Iris pigment epithelial cell (primary cell): ENCODE data around the gene RASGEF1B.
A peak's percentile ranks its signal among the peaks of the same experiment; 100 is the strongest.

ENCODE experiments used
- DNase-seq: peaks from one replicate; pipeline ENCODE4 v3.0.0-alpha.2; 2011; ENCODE audit warnings: low read depth

Gene RASGEF1B

DNA sequence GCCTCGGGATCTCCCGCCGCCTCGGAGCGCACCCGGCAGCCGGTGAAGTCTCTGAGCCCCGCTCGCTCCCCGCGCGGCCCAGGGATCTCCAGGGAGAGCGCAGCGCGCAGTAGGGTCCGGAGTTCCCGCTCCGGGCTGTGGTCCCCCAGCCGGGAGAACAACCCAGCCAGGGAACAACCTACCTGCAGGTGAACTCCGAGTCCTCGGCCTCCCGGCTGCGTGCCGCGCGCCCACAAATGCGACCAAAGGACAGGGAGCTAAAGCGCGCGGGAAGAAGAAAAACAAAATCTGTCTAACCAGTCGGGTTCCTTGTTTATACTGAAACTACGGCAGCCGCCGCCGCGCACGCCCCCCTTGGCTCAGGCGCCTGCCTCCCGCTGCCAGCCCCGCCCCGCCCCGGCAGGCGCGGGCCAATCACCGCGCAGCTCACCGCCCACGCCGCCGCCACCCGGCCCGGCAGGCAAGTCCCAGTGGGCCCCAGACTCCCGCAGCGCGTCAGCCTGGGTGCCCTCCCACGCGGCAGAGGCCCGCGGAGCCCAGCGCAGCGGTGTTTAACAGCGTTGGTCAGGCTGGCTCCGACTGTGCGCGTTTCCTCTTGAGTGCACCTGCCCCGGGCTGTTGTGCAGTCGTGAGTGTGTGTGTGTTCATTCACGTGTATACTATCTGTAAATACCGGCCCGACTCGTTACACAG, at the start of gene RASGEF1B:
Gene RASGEF1B (minus strand): TSS at position 320 of the 693 bp plus-strand sequence. CDS start 12,399 bp downstream, outside the sequence.
- peak; percentile 72 for DNase-seq

DNA sequence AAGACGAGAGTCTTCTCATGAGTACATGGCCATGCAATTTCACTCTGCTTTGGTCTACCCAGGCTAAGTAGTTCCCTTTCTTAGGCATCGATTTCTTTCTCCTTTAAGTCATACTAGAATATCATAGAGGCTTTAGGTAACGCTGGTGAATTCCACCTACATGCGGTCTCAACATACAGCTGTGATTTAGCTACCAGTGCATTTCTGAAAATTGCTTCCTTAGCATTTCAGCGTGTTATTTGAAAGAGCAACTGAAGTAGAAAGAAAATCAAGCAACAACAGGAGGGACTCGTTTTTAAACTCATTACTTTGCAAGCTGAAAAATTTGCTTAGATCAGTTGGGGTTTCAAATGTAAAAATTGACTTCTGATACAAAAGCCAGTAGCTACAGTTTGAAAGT, 48.1 kb upstream of the RASGEF1B start:
- no peak for DNase-seq

DNA sequence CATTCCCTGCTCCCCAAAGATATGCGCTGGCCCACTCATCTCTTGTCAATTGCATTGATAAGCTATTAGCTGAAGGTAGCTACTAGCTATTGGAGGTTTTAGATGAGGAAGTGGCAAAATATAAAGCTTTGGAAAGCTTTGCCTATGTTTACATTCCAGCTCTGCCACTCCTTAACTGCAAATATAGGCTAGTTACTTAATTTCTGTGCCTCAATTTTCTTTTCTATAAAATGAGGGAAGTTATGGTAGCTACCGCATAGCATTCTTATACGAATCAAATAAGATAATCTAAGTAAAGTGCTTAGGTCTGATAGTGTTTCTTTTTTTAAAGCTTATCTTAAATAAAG, 47.7 kb upstream of the RASGEF1B start:
- DNase-seq, result no peak

GRCh38 chr4:81518762-81519426, 47.2 kb upstream of the RASGEF1B start:
- DNase-seq, result no peak

GRCh38 chr4:81516241-81516640, 44.5 kb upstream of the RASGEF1B start:
- no peak for DNase-seq

GRCh38 chr4:81512757-81513501, 41.2 kb upstream of the RASGEF1B start:
- DNase-seq, result no peak

DNA sequence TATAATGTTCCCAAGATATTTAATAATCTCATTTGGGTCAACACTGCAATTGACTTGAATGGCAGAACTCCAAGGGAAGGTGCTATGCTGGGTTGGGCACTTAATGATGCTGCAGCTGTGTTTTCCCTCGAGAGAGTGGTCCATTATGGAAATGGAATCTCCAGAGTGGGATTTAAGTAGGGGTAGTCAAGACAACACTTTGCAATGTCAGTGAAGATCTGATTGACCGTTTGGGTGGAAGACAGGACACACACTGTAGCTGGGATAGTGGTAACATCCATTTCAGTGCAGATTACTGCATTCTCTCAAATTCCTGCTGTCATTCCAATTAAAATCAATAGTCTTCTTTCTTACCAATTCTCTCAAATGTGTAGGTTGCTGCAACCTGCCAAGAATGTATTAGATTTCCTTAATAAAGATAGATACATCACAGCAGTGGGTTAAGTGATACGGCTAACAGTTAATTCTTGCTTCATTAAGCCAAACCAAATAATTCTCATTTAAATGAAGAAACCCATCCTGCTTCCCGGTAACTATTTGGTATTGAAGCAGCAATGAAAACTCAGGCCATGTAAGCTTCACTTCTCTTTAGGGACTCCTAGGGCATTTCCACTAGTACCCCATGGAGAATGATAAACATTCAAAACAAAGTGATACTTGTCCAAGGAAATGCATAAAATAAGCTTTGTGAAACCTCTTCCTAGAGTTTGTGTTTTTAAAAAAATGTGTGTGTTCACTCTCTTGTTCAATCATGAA, 40.5 kb upstream of the RASGEF1B start:
- no peak for DNase-seq

GRCh38 chr4:81510643-81511178, 39.0 kb upstream of the RASGEF1B start:
- DNase-seq, result no peak

- no peak for DNase-seq
Measured at GRCh38 chr4:81509822-81510221, 38.1 kb upstream of the RASGEF1B start.

DNA sequence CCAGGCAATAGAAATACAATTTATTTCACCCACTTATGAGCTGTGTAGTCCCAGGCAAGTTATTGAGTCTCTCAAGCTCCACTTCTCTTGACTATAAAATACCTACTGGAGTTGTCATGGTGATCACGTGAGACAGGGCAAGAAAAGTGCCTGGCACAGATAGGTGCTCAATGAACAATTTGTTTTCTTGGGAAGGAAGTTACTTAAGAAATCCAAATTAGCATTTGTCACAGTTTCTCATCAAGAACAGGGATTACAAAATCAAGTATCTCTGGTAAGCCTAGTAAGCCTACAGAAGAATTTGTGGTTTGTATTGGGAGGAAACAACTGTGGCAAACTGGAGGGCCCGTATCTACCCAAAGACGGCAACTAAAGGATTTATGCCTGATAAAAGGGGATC, 37.5 kb upstream of the RASGEF1B start:
- no peak for DNase-seq

DNA sequence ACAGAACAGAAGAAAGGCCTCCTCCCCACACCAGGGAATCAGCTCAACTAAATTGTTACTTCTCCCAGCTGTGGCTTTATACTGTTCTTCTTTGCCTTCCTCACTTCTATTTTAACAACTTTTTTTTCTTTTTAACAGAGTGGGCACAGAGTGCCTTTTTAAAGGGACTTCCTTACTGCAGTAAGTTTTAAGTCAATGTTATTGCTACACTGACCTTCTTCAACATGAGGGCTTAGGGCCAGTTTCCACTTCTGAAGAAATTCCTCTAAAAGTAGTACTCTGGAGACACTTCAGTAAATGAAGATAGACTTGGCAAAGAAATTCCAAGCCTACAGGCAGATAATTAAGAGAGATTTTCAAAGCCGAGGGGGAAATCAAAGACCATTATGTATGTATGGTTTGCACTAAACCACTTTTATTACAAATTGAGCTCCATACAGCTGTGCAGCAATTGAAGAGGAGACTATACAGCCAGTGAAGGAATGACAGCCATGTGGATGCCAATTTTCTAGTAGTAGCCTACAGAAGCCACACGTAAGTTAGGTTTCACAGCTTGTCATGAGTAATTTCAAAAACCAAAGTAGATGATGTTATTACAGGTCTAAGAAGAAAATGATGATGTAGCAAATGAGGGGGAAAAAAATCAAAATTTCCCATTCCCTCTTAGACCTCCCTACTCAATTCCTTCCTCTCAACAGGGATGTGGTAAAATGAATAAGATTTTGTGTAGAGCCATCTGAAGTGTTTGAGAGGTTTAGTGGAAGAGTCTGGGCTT, 36.9 kb upstream of the RASGEF1B start:
- no peak for DNase-seq

- DNase-seq, result no peak
Measured at GRCh38 chr4:81507530-81507929, 35.8 kb upstream of the RASGEF1B start.

- DNase-seq, result no peak
Measured at GRCh38 chr4:81506731-81507130, 35.0 kb upstream of the RASGEF1B start.

DNA sequence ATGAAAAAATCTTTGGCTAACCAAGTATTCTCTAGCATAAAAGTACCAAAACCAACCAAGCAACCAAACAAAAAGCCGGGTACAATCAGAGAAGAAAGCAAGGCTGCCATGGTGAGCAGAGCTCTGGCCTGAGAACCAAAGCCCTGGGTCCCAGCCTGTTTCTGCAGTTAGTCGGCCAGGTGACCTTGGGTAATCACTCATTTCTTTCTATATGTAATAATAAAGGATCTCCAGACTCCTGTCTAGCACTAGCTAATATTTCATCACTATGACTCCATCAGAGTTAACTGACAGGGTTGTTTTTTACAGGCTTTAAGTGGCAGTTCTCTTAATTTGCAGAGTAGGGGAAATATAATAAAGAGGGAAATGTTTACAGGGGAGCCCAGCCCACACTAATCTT, 34.0 kb upstream of the RASGEF1B start:
- DNase-seq, result no peak

GRCh38 chr4:81505004-81505598, 33.4 kb upstream of the RASGEF1B start:
- no peak for DNase-seq

- DNase-seq, result no peak
Measured at GRCh38 chr4:81504112-81505003, 32.7 kb upstream of the RASGEF1B start.

DNA sequence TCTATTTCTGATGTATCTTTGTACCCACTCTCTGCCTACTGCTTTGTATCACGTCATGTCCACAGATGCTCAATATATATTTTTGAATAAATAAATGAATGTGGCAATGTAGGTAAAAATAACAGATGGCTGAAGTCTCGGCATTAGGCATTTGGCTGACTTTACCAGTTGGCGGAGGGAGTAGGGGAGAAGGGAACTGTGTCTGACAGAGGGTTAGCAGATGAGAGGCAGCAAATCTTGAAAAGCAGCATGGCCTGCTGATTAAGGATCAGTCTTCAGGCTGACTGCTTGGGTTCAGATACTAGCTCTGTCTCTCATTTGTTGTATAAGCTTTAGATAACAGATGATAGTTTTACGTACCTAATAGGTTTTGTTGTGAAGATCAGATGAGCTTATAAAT, 31.9 kb upstream of the RASGEF1B start:
- DNase-seq, result no peak

DNA sequence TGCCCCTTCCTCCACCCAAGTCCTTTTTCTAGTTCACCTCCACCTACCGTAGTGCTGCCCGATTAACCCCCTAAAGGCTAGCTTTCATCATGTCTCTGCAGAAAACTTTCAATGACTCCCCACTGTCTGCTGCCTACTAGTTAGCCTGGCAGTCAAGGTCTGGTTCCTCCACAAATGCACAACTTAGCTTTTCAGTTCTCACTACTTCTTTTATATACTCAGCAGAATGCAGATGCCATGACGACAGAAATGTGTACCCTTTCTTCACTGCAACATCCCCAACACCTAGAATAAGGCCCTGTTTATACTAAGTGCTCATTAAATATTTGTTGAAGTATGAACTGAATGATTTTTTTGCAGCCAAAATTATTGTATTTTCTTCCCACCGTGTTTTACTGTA, 30.9 kb upstream of the RASGEF1B start:
- no peak for DNase-seq

DNA sequence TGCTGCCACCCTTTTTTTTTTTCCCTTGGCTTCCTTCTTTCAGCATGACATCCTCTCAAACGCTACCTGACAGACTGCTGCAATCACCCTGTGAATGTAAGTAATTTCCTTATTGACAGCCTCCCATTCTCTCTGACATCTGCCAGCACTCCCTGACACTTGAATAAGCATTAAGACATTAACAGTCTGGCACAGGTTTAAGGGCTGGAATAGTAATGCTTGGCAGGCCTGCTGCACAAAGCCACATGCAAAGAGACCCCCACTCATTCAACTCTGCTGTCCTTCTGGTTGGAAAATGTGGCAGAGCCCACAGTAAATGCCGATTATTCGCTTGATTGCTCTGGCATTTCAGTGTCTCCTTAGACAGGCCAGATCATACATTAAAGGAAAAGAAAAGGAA, 28.1 kb upstream of the RASGEF1B start:
- no peak for DNase-seq

- no peak for DNase-seq
Measured at GRCh38 chr4:81498551-81499099, 26.9 kb upstream of the RASGEF1B start.
